Mesendoderm (in vitro differentiated cells): ENCODE measurements around the gene LNX2.

Source experiments
- DNase-seq: peaks from one replicate; pipeline ENCODE4 v3.0.0; 2013
- H2AK5ac ChIP-seq: 2 replicates; pipeline ENCODE4 v1.6.1; 2013; ENCODE audit warnings: low read length, inconsistent platforms
- H2BK120ac ChIP-seq: 2 replicates; pipeline ENCODE4 v1.6.1; 2013; ENCODE audit warnings: low read depth, mild to moderate bottlenecking, low read length, moderate library complexity, mixed read lengths
- H2BK15ac ChIP-seq: replicated peaks from 2 replicates; pipeline ENCODE4 v1.6.1; 2013; ENCODE audit warnings: low read depth, mild to moderate bottlenecking, moderate library complexity
- H2BK5ac ChIP-seq: 2 replicates; pipeline ENCODE4 v1.6.1; 2013; ENCODE audit warnings: low read length, inconsistent platforms
- H3K18ac ChIP-seq: 2 replicates; pipeline ENCODE4 v1.6.1; 2013; ENCODE audit warnings: mild to moderate bottlenecking, low read length, mixed read lengths
- H3K23ac ChIP-seq: one replicate; pipeline ENCODE4 v1.6.1; 2013; ENCODE audit warnings: low read length
- H3K27ac ChIP-seq: 2 replicates; pipeline ENCODE4 v1.5.1; 2013; ENCODE audit warnings: low read depth, mild to moderate bottlenecking, inconsistent platforms, low read length, moderate library complexity
- H3K27me3 ChIP-seq: 2 replicates; pipeline ENCODE4 v1.6.1; 2013; ENCODE audit warnings: low read length, control low read depth, mild to moderate bottlenecking, inconsistent platforms; ENCODE audit not compliant: insufficient read depth, poor library complexity
- H3K36me3 ChIP-seq: 2 replicates; pipeline ENCODE4 v1.6.1; 2013; ENCODE audit warnings: low read length, inconsistent platforms; ENCODE audit not compliant: control insufficient read depth, insufficient read depth
- H3K4ac ChIP-seq: one replicate; pipeline ENCODE4 v1.6.1; 2013; ENCODE audit warnings: low read depth, mild to moderate bottlenecking, low read length, moderate library complexity
- H3K4me1 ChIP-seq: 2 replicates; pipeline ENCODE4 v1.6.1; 2013; ENCODE audit warnings: low read depth, low read length, inconsistent platforms; ENCODE audit not compliant: control insufficient read depth
- H3K4me2 ChIP-seq: 2 replicates; pipeline ENCODE4 v1.6.1; 2013; ENCODE audit warnings: low read length
- H3K4me3 ChIP-seq: 2 replicates; pipeline ENCODE4 v1.5.1; 2013; ENCODE audit warnings: mild to moderate bottlenecking, low read length
- H3K56ac ChIP-seq: one replicate; pipeline ENCODE4 v1.6.1; 2013; ENCODE audit warnings: low read length
- H3K79me1 ChIP-seq: 2 replicates; pipeline ENCODE4 v1.6.1; 2013; ENCODE audit warnings: low read length, inconsistent platforms
- H3K79me2 ChIP-seq: 2 replicates; pipeline ENCODE4 v1.6.1; 2013; ENCODE audit warnings: mild to moderate bottlenecking, low read length; ENCODE audit not compliant: control insufficient read depth, insufficient read depth
- H3K9ac ChIP-seq: 2 replicates; pipeline ENCODE4 v1.6.1; 2013; ENCODE audit warnings: low read length, inconsistent platforms
- H4K5ac ChIP-seq: one replicate; pipeline ENCODE4 v1.6.1; 2013; ENCODE audit warnings: low read length
- H4K8ac ChIP-seq: one replicate; pipeline ENCODE4 v1.6.1; 2013; ENCODE audit warnings: low read depth, mild to moderate bottlenecking, control low read depth, low read length, moderate library complexity
- WGBS: extraction: QIAGEN DNeasy Blood & Tissue Kit; methylation state at CpG from one replicate; pipeline ENCODE4 v1.1.7; 2013; ENCODE audit warnings: low lambda C conversion rate, missing lambda C conversion rate; ENCODE audit not compliant: insufficient coverage; ENCODE audit errors: extremely low coverage; 5-methylcytosine and 5-hydroxymethylcytosine counted together

Gene LNX2

DNA sequence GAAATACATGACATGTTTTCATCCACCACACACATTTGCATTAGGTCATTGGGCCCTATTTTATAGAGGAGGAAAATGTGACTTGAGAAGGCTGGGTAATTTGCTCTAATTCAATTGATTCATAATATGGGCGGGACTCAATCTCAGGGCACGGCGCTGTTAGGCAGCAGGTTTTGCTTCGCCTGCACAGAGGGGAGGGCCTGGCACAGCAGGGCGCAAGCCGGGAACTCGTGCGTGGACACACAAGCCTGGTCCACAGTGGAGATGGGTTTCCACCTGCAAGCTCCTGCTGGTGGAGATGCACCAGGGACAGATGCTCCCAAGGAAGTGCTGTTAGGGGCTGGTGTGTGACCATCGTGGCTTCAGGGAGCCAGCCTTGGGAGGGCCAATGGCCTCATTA, 111.5 kb downstream of the LNX2 start:
- Histone ChIP-seq H2AK5ac (no peak overlapping the region), H3K79me2 (no peaks in the 10 kb centered on the region), H4K8ac (no peak overlapping the region), H3K18ac (no peak overlapping the region), H3K4ac (no peak overlapping the region), H4K5ac (no peak overlapping the region), H2BK5ac (no peak overlapping the region), H3K79me1 (no peaks in the 10 kb centered on the region), H3K4me3 (no peak overlapping the region), H2BK15ac (no peak overlapping the region), H2BK120ac (no peak overlapping the region), H3K36me3 (no peaks in the 10 kb centered on the region), H3K27me3 (no peaks in the 10 kb centered on the region), H3K23ac (no peak overlapping the region), H3K9ac (no peak overlapping the region), H3K4me1 (no peaks in the 10 kb centered on the region), H3K56ac (no peak overlapping the region), H3K27ac (no peak overlapping the region), H3K4me2 (no peak overlapping the region)
- WGBS = no CpG with 5 or more reads among the region's 9 CpGs
- no peak for DNase-seq

DNA sequence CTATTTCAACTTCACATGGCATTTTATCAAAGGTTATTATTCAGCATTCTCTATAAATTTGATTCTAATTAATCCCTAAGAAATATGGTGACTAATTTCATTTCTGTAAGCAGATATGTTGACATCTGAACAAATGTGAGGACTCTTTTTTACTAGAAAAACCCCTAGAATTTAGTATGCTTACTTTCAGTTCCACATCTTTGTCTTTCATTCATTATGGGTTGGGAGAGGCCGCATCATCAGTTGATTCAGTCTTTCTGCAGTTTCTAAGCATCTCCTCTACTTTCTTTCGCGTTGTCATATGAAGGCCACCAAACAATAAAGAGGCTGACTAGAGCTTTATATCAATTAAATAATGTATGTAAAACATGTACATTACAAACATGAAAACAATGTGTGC, 114.5 kb downstream of the LNX2 start:
- Histone ChIP-seq H3K56ac (no peak overlapping the region), H2AK5ac (no peak overlapping the region), H3K4ac (no peak overlapping the region), H3K23ac (no peak overlapping the region), H3K4me1 (no peaks in the 10 kb centered on the region), H3K4me3 (no peak overlapping the region), H3K4me2 (no peak overlapping the region), H2BK15ac (no peak overlapping the region), H2BK5ac (no peak overlapping the region), H3K27me3 (no peaks in the 10 kb centered on the region), H2BK120ac (no peak overlapping the region), H3K79me1 (no peaks in the 10 kb centered on the region), H3K36me3 (no peaks in the 10 kb centered on the region), H3K27ac (no peak overlapping the region), H3K9ac (no peak overlapping the region), H3K18ac (no peak overlapping the region), H3K79me2 (no peaks in the 10 kb centered on the region), H4K8ac (no peak overlapping the region), H4K5ac (no peak overlapping the region)
- no CpG with 5 or more reads among the region's 3 CpGs for whole genome bisulfite sequencing
- DNase-seq = no peak

DNA sequence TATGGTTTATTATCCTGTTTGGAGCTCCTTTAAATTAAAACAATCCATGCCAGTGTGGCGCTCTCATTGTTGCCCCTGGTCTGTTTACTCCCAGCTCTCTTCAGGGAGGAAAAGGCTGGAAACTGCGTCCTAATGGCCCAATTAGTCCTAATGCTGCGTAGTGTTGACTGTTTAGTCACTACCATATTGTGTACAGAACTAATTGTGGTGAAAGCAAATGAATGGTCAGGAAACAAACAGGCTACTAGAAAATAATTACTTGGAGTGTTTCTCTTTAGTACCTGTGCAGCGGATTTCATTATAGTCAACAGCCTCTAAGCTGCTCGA, 115.5 kb downstream of the LNX2 start:
- Histone ChIP-seq H3K4me1 (no peaks in the 10 kb centered on the region), H2BK5ac (no peak overlapping the region), H3K27me3 (no peaks in the 10 kb centered on the region), H3K9ac (no peak overlapping the region), H4K5ac (no peak overlapping the region), H3K56ac (no peak overlapping the region), H2BK120ac (no peak overlapping the region), H4K8ac (no peak overlapping the region), H2AK5ac (no peak overlapping the region), H3K36me3 (no peaks in the 10 kb centered on the region), H3K4me2 (no peak overlapping the region), H3K79me1 (no peaks in the 10 kb centered on the region), H3K18ac (no peak overlapping the region), H3K79me2 (no peaks in the 10 kb centered on the region), H3K23ac (no peak overlapping the region), H3K27ac (no peak overlapping the region), H2BK15ac (no peak overlapping the region), H3K4me3 (no peak overlapping the region), H3K4ac (no peak overlapping the region)
- WGBS = no CpG with 5 or more reads among the region's 5 CpGs
- no peak for DNase-seq

DNA sequence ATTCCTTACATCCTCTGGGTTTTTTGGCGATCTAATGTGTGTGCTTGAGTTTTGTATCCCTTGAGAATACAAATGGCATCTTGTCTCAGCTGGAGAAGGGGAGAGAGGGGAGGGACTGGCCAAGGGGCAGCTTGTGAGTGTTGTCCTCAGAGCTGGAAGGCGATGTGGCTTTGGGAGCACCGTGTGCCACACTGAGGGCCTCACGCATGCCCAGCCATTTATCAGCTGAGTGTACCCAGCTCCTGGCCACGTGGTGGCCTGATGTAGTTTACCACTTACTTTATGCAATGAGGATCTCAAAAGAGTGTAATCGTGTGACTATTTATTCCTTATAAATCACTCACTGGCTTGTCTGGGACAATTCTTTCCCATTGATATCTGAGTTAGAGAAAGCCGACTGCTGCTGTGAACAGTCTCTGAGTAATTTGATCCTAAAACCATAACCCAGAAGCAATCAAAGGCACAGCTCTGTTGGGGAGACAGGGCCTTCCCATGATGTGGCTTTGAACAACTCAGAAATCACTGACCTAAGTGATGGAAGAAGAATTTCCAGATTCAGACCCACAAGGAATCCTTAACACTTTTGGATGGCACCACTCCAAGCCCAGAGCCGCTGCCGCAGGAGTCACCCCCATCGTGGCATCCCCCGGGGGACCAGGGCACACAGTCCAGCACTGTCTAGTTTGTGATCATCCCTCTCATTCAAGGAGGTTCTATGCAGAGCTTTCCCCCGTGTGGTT, 116.0 kb downstream of the LNX2 start:
- no CpG with 5 or more reads among the region's 12 CpGs for WGBS
- Histone ChIP-seq H4K8ac (no peak overlapping the region), H3K79me2 (no peaks in the 10 kb centered on the region), H3K23ac (no peak overlapping the region), H3K4me3 (no peak overlapping the region), H2BK5ac (no peak overlapping the region), H2BK15ac (no peak overlapping the region), H3K27me3 (no peaks in the 10 kb centered on the region), H2BK120ac (no peak overlapping the region), H3K27ac (no peak overlapping the region), H3K79me1 (no peaks in the 10 kb centered on the region), H3K18ac (no peak overlapping the region), H2AK5ac (no peak overlapping the region), H3K56ac (no peak overlapping the region), H3K4ac (no peak overlapping the region), H3K36me3 (no peaks in the 10 kb centered on the region), H3K9ac (no peak overlapping the region), H3K4me2 (no peak overlapping the region), H3K4me1 (no peaks in the 10 kb centered on the region), H4K5ac (no peak overlapping the region)
- DNase-seq = no peak

DNA sequence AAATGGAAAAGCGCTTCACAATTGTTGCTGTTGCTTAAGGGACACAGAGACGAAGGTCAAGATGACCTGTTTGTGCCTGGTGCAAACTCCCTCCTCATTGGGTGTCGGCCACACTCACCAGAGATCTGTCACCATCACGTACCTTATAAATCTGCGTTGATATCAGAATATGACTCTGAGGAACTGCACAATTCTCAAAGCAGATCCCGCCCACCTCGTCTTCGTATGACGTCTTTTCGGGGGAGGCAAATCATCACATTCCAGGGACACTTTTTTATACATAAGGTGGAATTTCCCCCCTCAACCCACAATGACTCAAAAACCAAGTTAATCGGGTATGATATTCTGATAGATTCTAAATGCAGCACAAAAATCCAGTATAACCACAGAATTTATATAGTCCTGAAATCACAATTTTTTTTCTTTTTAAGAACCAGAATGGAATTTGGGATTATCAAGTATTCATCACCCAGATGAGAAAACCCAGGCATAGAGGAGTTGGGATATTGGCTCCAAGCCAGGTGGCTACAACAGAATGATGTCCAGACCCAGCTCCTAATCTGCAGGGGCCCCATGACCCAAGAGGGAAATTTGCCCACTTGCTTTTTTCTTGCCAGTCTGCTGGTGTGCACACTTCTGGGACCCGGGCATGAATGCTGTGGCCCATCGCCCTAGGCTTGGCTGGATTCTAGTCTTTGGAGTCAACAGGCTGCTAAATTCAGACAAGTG, 119.4 kb downstream of the LNX2 start:
- no peak overlapping the region for H3K27ac ChIP-seq
- H3K4ac ChIP-seq = no peak overlapping the region
- no peaks in the 10 kb centered on the region for H3K79me1 ChIP-seq
- no peaks in the 10 kb centered on the region for H3K4me1 ChIP-seq
- no peaks in the 10 kb centered on the region for H3K79me2 ChIP-seq
- H3K4me3 ChIP-seq = no peak overlapping the region
- no peak overlapping the region for H3K9ac ChIP-seq
- no peak overlapping the region for H3K4me2 ChIP-seq
- H3K36me3 ChIP-seq = no peaks in the 10 kb centered on the region
- no peak overlapping the region for H3K56ac ChIP-seq
- no peak for DNase-seq
- no CpG with 5 or more reads among the region's 13 CpGs for WGBS
- no peak overlapping the region for H2BK15ac ChIP-seq
- H2BK120ac ChIP-seq = no peak overlapping the region
- no peaks in the 10 kb centered on the region for H3K27me3 ChIP-seq
- H4K8ac ChIP-seq = no peak overlapping the region
- no peak overlapping the region for H3K18ac ChIP-seq
- H2AK5ac ChIP-seq = no peak overlapping the region
- H2BK5ac ChIP-seq = no peak overlapping the region
- H3K23ac ChIP-seq = no peak overlapping the region
- H4K5ac ChIP-seq = no peak overlapping the region
